ENCODE results near the gene TAS1R2.

The TAS1R2 gene

DNA sequence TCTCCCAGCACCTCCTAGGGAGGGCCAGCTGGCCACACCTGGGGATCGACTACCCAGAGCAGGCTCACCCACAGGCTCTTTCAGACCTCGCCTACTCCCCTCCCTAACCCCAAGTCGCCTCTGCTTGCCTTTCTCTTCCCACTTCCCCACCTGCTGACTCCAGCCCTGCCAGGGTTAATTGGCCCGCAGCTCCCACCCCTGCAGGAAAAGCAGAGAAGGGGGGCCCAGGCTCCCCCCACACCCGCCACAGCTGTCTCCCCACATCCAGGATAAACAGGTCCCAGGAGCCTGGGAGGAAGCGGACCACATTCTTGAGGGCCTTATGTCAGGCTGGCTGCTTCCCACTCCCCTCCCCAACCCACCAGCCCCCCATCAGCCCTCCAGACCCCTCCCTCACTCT, 45.0 kb downstream of the TAS1R2 start:
- H3K4me3 ChIP-seq (ENCODE audit: insufficient read depth, low read depth, low read length), result no peak overlapping the region
- H3K9me3 ChIP-seq (ENCODE audit: control insufficient read depth, low read length), result no peaks in the 10 kb centered on the region
- H3K4me1 ChIP-seq (ENCODE audit: control insufficient read depth, insufficient read depth, low read length), result peaks cover 8% of the 10 kb centered on the region
- H3K27me3 ChIP-seq (ENCODE audit: control insufficient read depth, insufficient read depth, low read length, poor library complexity, severe bottlenecking), result peaks cover 6% of the 10 kb centered on the region
- 43 to 45% methylated on average over 6 of the region's 6 CpGs for WGBS, 2 experiments
- no peaks in the 10 kb centered on the region for H3K36me3 ChIP-seq (ENCODE audit: control insufficient read depth, insufficient read depth, low read length)
- H3K27ac ChIP-seq (ENCODE audit: insufficient read depth, low read depth, low read length, poor library complexity, severe bottlenecking), result no peak overlapping the region

DNA sequence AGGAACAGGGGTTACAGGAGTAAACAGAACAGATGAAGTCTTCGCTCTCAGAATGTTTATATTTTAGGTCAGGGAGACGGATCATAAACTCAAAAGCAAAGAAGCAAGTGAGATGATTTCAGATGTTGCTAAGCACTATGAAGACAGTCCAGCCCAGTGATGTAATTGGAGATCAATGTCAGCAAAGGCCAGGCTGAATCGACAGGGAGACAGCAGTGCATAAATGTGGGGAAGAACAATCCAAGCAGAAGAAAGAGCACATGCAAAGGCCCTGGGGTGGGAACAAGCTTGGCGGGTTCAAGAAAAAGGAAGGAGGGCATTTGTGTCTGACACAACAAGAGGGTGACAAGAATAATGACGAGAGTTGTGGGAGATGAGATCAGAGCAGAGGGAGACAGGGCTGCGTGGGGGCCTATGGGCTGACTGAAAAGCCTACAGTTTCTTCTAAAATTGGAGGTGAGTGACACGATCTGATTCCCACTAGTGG, 47.0 kb downstream of the TAS1R2 start:
- H3K27me3 ChIP-seq (ENCODE audit: control insufficient read depth, insufficient read depth, low read length, poor library complexity, severe bottlenecking), result no peaks in the 10 kb centered on the region
- 91 to 94% methylated on average over 7 of the region's 7 CpGs for WGBS, 2 experiments
- H3K9me3 ChIP-seq (ENCODE audit: control insufficient read depth, low read length), result no peaks in the 10 kb centered on the region
- H3K27ac ChIP-seq (ENCODE audit: insufficient read depth, low read depth, low read length, poor library complexity, severe bottlenecking), result no peak overlapping the region
- H3K36me3 ChIP-seq (ENCODE audit: control insufficient read depth, insufficient read depth, low read length), result no peaks in the 10 kb centered on the region
- H3K4me1 ChIP-seq (ENCODE audit: control insufficient read depth, insufficient read depth, low read length), result peaks cover 8% of the 10 kb centered on the region
- H3K4me3 ChIP-seq (ENCODE audit: insufficient read depth, low read depth, low read length), result no peak overlapping the region

GRCh38 chr1:18811733-18812452, 47.6 kb downstream of the TAS1R2 start:
- Histone ChIP-seq H3K27me3 (ENCODE audit: control insufficient read depth, insufficient read depth, low read length, poor library complexity, severe bottlenecking) (no peaks in the 10 kb centered on the region), H3K9me3 (ENCODE audit: control insufficient read depth, low read length) (no peaks in the 10 kb centered on the region), H3K27ac (ENCODE audit: insufficient read depth, low read depth, low read length, poor library complexity, severe bottlenecking) (no peak overlapping the region), H3K36me3 (ENCODE audit: control insufficient read depth, insufficient read depth, low read length) (no peaks in the 10 kb centered on the region), H3K4me1 (ENCODE audit: control insufficient read depth, insufficient read depth, low read length) (peaks cover 8% of the 10 kb centered on the region), H3K4me3 (ENCODE audit: insufficient read depth, low read depth, low read length) (no peak overlapping the region)
- 87 to 88% methylated on average over 7 of the region's 7 CpGs for WGBS, 2 experiments

GRCh38 chr1:18809953-18810899, 49.2 kb downstream of the TAS1R2 start:
- no peak overlapping the region for H3K27ac ChIP-seq (ENCODE audit: insufficient read depth, low read depth, low read length, poor library complexity, severe bottlenecking)
- no peaks in the 10 kb centered on the region for H3K27me3 ChIP-seq (ENCODE audit: control insufficient read depth, insufficient read depth, low read length, poor library complexity, severe bottlenecking)
- WGBS, 2 experiments, result 71 to 79% methylated on average over 16 of the region's 16 CpGs
- H3K36me3 ChIP-seq (ENCODE audit: control insufficient read depth, insufficient read depth, low read length), result no peaks in the 10 kb centered on the region
- H3K9me3 ChIP-seq (ENCODE audit: control insufficient read depth, low read length), result no peaks in the 10 kb centered on the region
- H3K4me1 ChIP-seq (ENCODE audit: control insufficient read depth, insufficient read depth, low read length), result peaks cover 11% of the 10 kb centered on the region
- no peak overlapping the region for H3K4me3 ChIP-seq (ENCODE audit: insufficient read depth, low read depth, low read length)

GRCh38 chr1:18808550-18808949, 50.9 kb downstream of the TAS1R2 start:
- no peaks in the 10 kb centered on the region for H3K9me3 ChIP-seq (ENCODE audit: control insufficient read depth, low read length)
- no peak overlapping the region for H3K4me3 ChIP-seq (ENCODE audit: insufficient read depth, low read depth, low read length)
- H3K36me3 ChIP-seq (ENCODE audit: control insufficient read depth, insufficient read depth, low read length), result no peaks in the 10 kb centered on the region
- H3K27ac ChIP-seq (ENCODE audit: insufficient read depth, low read depth, low read length, poor library complexity, severe bottlenecking), result no peak overlapping the region
- WGBS, 2 experiments, result 76 to 82% methylated on average over 8 of the region's 8 CpGs
- H3K4me1 ChIP-seq (ENCODE audit: control insufficient read depth, insufficient read depth, low read length), result peaks cover 9% of the 10 kb centered on the region
- H3K27me3 ChIP-seq (ENCODE audit: control insufficient read depth, insufficient read depth, low read length, poor library complexity, severe bottlenecking), result no peaks in the 10 kb centered on the region

DNA sequence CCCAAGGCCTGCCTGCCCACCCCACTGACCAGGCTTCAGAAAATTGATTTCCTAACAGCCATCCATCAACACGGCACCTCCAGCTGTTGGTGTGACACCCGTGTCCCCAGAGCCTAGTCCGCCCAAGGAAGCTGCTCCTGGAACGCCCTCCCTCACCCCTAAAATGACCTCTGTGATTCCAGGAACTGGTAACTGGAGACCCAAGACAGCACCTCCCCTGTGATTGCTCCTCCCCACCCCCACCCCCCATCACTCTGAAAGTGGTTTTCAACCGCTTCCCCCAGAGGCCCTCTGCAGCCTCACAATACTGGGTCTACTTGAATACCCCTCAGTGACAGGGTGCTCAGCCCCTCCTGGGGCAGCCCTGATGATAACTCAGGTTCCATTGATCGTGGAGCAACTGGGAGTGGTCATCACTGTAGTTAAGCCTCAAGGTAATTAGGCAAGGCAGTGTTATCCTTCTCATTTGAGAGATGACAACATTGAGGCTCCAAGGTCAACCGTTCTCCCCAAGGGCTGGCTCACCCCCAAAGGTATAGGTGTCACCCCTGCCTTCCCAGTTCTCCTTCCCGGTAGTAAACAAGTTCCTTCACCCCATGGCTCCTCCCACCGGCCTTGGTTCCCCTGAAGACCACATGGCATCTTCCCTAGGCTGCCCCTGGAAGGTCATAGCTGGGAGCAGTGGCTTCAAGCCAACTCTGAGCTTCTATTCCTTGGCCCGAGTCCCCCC, 52.0 kb downstream of the TAS1R2 start:
- 83 to 85% methylated on average over 10 of the region's 10 CpGs for WGBS, 2 experiments
- Histone ChIP-seq H3K4me3 (ENCODE audit: insufficient read depth, low read depth, low read length) (no peak overlapping the region), H3K4me1 (ENCODE audit: control insufficient read depth, insufficient read depth, low read length) (peaks cover 9% of the 10 kb centered on the region), H3K9me3 (ENCODE audit: control insufficient read depth, low read length) (no peaks in the 10 kb centered on the region), H3K27me3 (ENCODE audit: control insufficient read depth, insufficient read depth, low read length, poor library complexity, severe bottlenecking) (no peaks in the 10 kb centered on the region), H3K36me3 (ENCODE audit: control insufficient read depth, insufficient read depth, low read length) (no peaks in the 10 kb centered on the region), H3K27ac (ENCODE audit: insufficient read depth, low read depth, low read length, poor library complexity, severe bottlenecking) (no peak overlapping the region)

GRCh38 chr1:18805925-18806849, 53.3 kb downstream of the TAS1R2 start:
- Histone ChIP-seq H3K4me1 (ENCODE audit: control insufficient read depth, insufficient read depth, low read length) (peaks cover 9% of the 10 kb centered on the region), H3K9me3 (ENCODE audit: control insufficient read depth, low read length) (no peaks in the 10 kb centered on the region), H3K36me3 (ENCODE audit: control insufficient read depth, insufficient read depth, low read length) (no peaks in the 10 kb centered on the region), H3K27ac (ENCODE audit: insufficient read depth, low read depth, low read length, poor library complexity, severe bottlenecking) (no peak overlapping the region), H3K27me3 (ENCODE audit: control insufficient read depth, insufficient read depth, low read length, poor library complexity, severe bottlenecking) (no peaks in the 10 kb centered on the region), H3K4me3 (ENCODE audit: insufficient read depth, low read depth, low read length) (no peak overlapping the region)
- WGBS, 2 experiments, result 87% methylated on average over 7 of the region's 7 CpGs

DNA sequence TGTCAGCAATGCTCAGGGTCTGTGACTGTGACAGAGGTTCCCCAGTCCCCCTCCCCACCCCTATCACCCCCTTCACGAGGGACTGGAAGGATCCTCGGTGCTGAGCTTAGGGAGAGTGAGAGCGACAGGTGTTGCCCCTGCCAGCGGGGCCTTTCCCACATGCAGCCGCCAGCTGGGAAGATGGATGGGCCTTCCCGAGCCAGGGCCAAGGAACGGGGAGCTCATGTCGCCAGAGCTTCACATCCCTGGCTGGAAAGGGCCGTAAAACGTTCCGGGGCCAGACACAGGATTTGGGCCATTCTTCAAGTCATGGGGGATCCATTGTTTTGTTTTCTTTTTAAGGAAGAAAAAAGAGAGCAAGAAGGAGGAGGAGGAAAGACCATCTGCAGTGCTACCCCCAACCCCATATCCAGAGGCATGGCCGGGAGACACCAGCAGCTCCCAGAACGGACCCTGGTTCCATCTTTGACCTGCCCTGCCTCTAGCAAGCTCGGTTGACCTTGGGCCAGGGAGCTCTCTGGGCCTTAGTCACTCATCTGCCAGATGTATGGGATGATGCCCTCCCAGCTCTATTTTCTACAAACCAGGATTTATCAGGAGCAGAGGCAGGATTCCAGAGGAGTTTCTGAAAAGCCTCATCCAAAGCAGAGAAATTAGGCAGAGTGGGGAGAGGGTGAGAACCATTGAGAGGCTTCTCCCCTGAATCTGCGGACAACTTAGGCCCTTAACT, 54.1 kb downstream of the TAS1R2 start:
- no peak overlapping the region for H3K4me3 ChIP-seq (ENCODE audit: insufficient read depth, low read depth, low read length)
- no peaks in the 10 kb centered on the region for H3K9me3 ChIP-seq (ENCODE audit: control insufficient read depth, low read length)
- H3K27me3 ChIP-seq (ENCODE audit: control insufficient read depth, insufficient read depth, low read length, poor library complexity, severe bottlenecking), result no peaks in the 10 kb centered on the region
- no peak overlapping the region for H3K27ac ChIP-seq (ENCODE audit: insufficient read depth, low read depth, low read length, poor library complexity, severe bottlenecking)
- peaks cover 9% of the 10 kb centered on the region for H3K4me1 ChIP-seq (ENCODE audit: control insufficient read depth, insufficient read depth, low read length)
- H3K36me3 ChIP-seq (ENCODE audit: control insufficient read depth, insufficient read depth, low read length), result no peaks in the 10 kb centered on the region
- WGBS, 2 experiments, result 59 to 67% methylated on average over 15 of the region's 15 CpGs

- 70% methylated on average over 10 of the region's 10 CpGs for WGBS, 2 experiments
- Histone ChIP-seq H3K4me3 (ENCODE audit: insufficient read depth, low read depth, low read length) (no peak overlapping the region), H3K4me1 (ENCODE audit: control insufficient read depth, insufficient read depth, low read length) (peaks cover 9% of the 10 kb centered on the region), H3K36me3 (ENCODE audit: control insufficient read depth, insufficient read depth, low read length) (no peaks in the 10 kb centered on the region), H3K27ac (ENCODE audit: insufficient read depth, low read depth, low read length, poor library complexity, severe bottlenecking) (no peak overlapping the region), H3K27me3 (ENCODE audit: control insufficient read depth, insufficient read depth, low read length, poor library complexity, severe bottlenecking) (no peaks in the 10 kb centered on the region), H3K9me3 (ENCODE audit: control insufficient read depth, low read length) (no peaks in the 10 kb centered on the region)
These were observed 55.6 kb downstream of the TAS1R2 start for GRCh38 chr1:18803851-18804250.
